Karpas-422 (cell line): ENCODE measurements around the gene C10orf67. TPM values are rescaled to one million over a fixed set of nuclear protein-coding genes. Genes with fewer than 3 reads are reported as not detected.
"Not testable (repeated sequence)": the region's sequence is repeated elsewhere in the genome, so short reads cannot be mapped to it uniquely, and the experiment has no call there.

Experiments
- DNase-seq: peaks from one replicate; pipeline ENCODE4 v3.0.0-alpha.2; 2015
- H2AFZ ChIP-seq: fragments of 200-600 bp; sonication (generic); 2 replicates; pipeline ENCODE4 v1.6.1; 2014; ENCODE audit warnings: antibody characterized with exemption, low read length, mixed read lengths
- H3K27ac ChIP-seq: fragments of 200-600 bp; sonication (generic); 2 replicates; pipeline ENCODE4 v1.5.1; 2014; ENCODE audit warnings: mild to moderate bottlenecking, low read length, moderate library complexity
- H3K27me3 ChIP-seq: fragments of 200-600 bp; sonication (generic); 2 replicates; pipeline ENCODE4 v1.6.1; 2014; ENCODE audit warnings: low read length, mixed read lengths
- H3K36me3 ChIP-seq: fragments of 200-600 bp; sonication (generic); 2 replicates; pipeline ENCODE4 v1.6.1; 2014; ENCODE audit warnings: low read length, mixed read lengths; ENCODE audit not compliant: insufficient read depth
- H3K4me1 ChIP-seq: fragments of 200-600 bp; sonication (generic); 2 replicates; pipeline ENCODE4 v1.6.1; 2014; ENCODE audit warnings: mild to moderate bottlenecking, low read length, mixed read lengths
- H3K4me2 ChIP-seq: fragments of 200-600 bp; sonication (generic); 2 replicates; pipeline ENCODE4 v1.6.1; 2014; ENCODE audit warnings: low read length, low read depth, mild to moderate bottlenecking; ENCODE audit not compliant: poor library complexity, severe bottlenecking
- H3K4me3 ChIP-seq: fragments of 200-600 bp; sonication (generic); 2 replicates; pipeline ENCODE4 v1.5.1; 2014; ENCODE audit warnings: mild to moderate bottlenecking, antibody characterized with exemption, low read length, mixed read lengths
- H3K79me2 ChIP-seq: fragments of 200-600 bp; sonication (generic); 2 replicates; pipeline ENCODE4 v1.6.1; 2014; ENCODE audit warnings: mild to moderate bottlenecking, low read length, mixed read lengths
- H3K9ac ChIP-seq: fragments of 200-600 bp; sonication (generic); 2 replicates; pipeline ENCODE4 v1.6.0; 2014; ENCODE audit warnings: low read length
- H3K9me2 ChIP-seq: fragments of 200-600 bp; sonication (generic), shearing (Covaris generic); replicated peaks from 2 replicates; pipeline ENCODE4 v1.6.0; 2014; ENCODE audit warnings: mild to moderate bottlenecking, low read length, moderate library complexity; ENCODE audit not compliant: insufficient read depth
- H3K9me3 ChIP-seq: fragments of 300-700, 200-600 bp; sonication (generic); 2 replicates; pipeline ENCODE4 v1.6.1; 2014; ENCODE audit warnings: low read length, mixed read lengths
- H4K20me1 ChIP-seq: fragments of 200-600 bp; sonication (generic); 2 replicates; pipeline ENCODE4 v1.6.1; 2014; ENCODE audit warnings: mild to moderate bottlenecking, antibody characterized with exemption, low read length, low read depth; ENCODE audit not compliant: insufficient read depth
- total RNA-seq: library from RNA; depleted of rRNA; stranded (reverse); fragments of >200 nt; shearing (Covaris generic); gene quantifications from 2 replicates; pipeline ENCODE4 v1.2.3, GENCODE V29; 2014; ENCODE audit warnings: low replicate concordance

C10orf67 gene
- total RNA-seq, 1 experiment from 2014 or later, result not detected

GRCh38 chr10:23262928-23263327, 81.7 kb downstream of the C10orf67 start:
- DNase-seq, result no peak
- Histone ChIP-seq H3K79me2 (no peaks in the 10 kb centered on the region), H3K4me1 (no peaks in the 10 kb centered on the region), H3K4me2 (no peak overlapping the region), H3K9me3 (no peaks in the 10 kb centered on the region), H4K20me1 (no peaks in the 10 kb centered on the region), H3K36me3 (no peaks in the 10 kb centered on the region), H3K9me2 (no peaks in the 10 kb centered on the region), H3K4me3 (no peak overlapping the region), H2AFZ (no peak overlapping the region), H3K9ac (no peak overlapping the region), H3K27me3 (no peaks in the 10 kb centered on the region), H3K27ac (no peak overlapping the region)

- H4K20me1 ChIP-seq, result no peaks in the 10 kb centered on the region
- H3K27me3 ChIP-seq, result no peaks in the 10 kb centered on the region
Observed at GRCh38 chr10:23258516-23258915, 86.1 kb downstream of the C10orf67 start.

GRCh38 chr10:23253780-23254179, 90.8 kb downstream of the C10orf67 start:
- H3K9me2 ChIP-seq, result no peaks in the 10 kb centered on the region
- H3K27ac ChIP-seq, result no peak overlapping the region
- H3K4me3 ChIP-seq, result no peak overlapping the region
- no peaks in the 10 kb centered on the region for H3K4me1 ChIP-seq
- H3K36me3 ChIP-seq, result no peaks in the 10 kb centered on the region
- no peaks in the 10 kb centered on the region for H3K27me3 ChIP-seq
- no peaks in the 10 kb centered on the region for H3K79me2 ChIP-seq
- H3K9ac ChIP-seq, result no peak overlapping the region
- H4K20me1 ChIP-seq, result no peaks in the 10 kb centered on the region
- H2AFZ ChIP-seq, result no peak overlapping the region
- H3K9me3 ChIP-seq, result no peaks in the 10 kb centered on the region
- H3K4me2 ChIP-seq, result no peak overlapping the region
- no peak for DNase-seq

More at GRCh38 chr10:23258516-23258915, 86.1 kb downstream of the C10orf67 start:
- Histone ChIP-seq H3K36me3 (no peaks in the 10 kb centered on the region), H2AFZ (no peak overlapping the region), H3K4me3 (no peak overlapping the region), H3K9me2 (no peaks in the 10 kb centered on the region), H3K27ac (no peak overlapping the region), H3K9ac (no peak overlapping the region), H3K9me3 (no peaks in the 10 kb centered on the region), H3K4me2 (no peak overlapping the region), H3K4me1 (no peaks in the 10 kb centered on the region), H3K79me2 (no peaks in the 10 kb centered on the region)
- no peak for DNase-seq

GRCh38 chr10:23252859-23253258, 91.7 kb downstream of the C10orf67 start:
- H3K9ac ChIP-seq, H3K36me3 ChIP-seq, H3K79me2 ChIP-seq, H3K4me1 ChIP-seq, H3K9me3 ChIP-seq, H3K27ac ChIP-seq, H4K20me1 ChIP-seq, H3K4me2 ChIP-seq, H3K9me2 ChIP-seq, DNase-seq, H3K27me3 ChIP-seq, H2AFZ ChIP-seq, H3K4me3 ChIP-seq: not testable (repeated sequence)

GRCh38 chr10:23241779-23242178, 102.8 kb downstream of the C10orf67 start:
- not testable (repeated sequence) for DNase-seq, H3K4me2 ChIP-seq, H3K9ac ChIP-seq, H3K36me3 ChIP-seq, H3K9me3 ChIP-seq, H4K20me1 ChIP-seq, H3K27me3 ChIP-seq, H2AFZ ChIP-seq, H3K9me2 ChIP-seq, H3K4me1 ChIP-seq, H3K79me2 ChIP-seq, H3K4me3 ChIP-seq, H3K27ac ChIP-seq

GRCh38 chr10:23238015-23238414, 106.6 kb downstream of the C10orf67 start:
- no peak for DNase-seq
- H3K4me2 ChIP-seq, result no peak overlapping the region
- H3K9me3 ChIP-seq, result no peaks in the 10 kb centered on the region
- no peaks in the 10 kb centered on the region for H3K4me1 ChIP-seq
- H3K27ac ChIP-seq, result no peak overlapping the region
- H3K9ac ChIP-seq, result no peak overlapping the region
- no peak overlapping the region for H3K4me3 ChIP-seq
- H4K20me1 ChIP-seq, result no peaks in the 10 kb centered on the region
- H3K27me3 ChIP-seq, result no peaks in the 10 kb centered on the region
- no peak overlapping the region for H2AFZ ChIP-seq
- no peaks in the 10 kb centered on the region for H3K36me3 ChIP-seq
- H3K79me2 ChIP-seq, result no peaks in the 10 kb centered on the region
- no peaks in the 10 kb centered on the region for H3K9me2 ChIP-seq

- DNase-seq, result no peak
- no peaks in the 10 kb centered on the region for H3K27me3 ChIP-seq
- no peaks in the 10 kb centered on the region for H3K4me1 ChIP-seq
- no peaks in the 10 kb centered on the region for H3K9me3 ChIP-seq
- no peak overlapping the region for H3K4me3 ChIP-seq
- H3K9ac ChIP-seq, result no peak overlapping the region
- no peak overlapping the region for H2AFZ ChIP-seq
- no peak overlapping the region for H3K4me2 ChIP-seq
- no peaks in the 10 kb centered on the region for H3K36me3 ChIP-seq
- no peaks in the 10 kb centered on the region for H3K9me2 ChIP-seq
- H3K27ac ChIP-seq, result no peak overlapping the region
- H3K79me2 ChIP-seq, result no peaks in the 10 kb centered on the region
- no peaks in the 10 kb centered on the region for H4K20me1 ChIP-seq
Observed at GRCh38 chr10:23230582-23230981, 114.0 kb downstream of the C10orf67 start.

- no peaks in the 10 kb centered on the region for H3K9me2 ChIP-seq
- H3K9ac ChIP-seq, result no peak overlapping the region
Observed at GRCh38 chr10:23217471-23217870, 127.1 kb downstream of the C10orf67 start.

More at GRCh38 chr10:23217471-23217870, 127.1 kb downstream of the C10orf67 start:
- H2AFZ ChIP-seq, result no peak overlapping the region
- H3K4me3 ChIP-seq, result no peak overlapping the region
- no peaks in the 10 kb centered on the region for H4K20me1 ChIP-seq
- H3K4me1 ChIP-seq, result no peaks in the 10 kb centered on the region
- H3K27me3 ChIP-seq, result no peaks in the 10 kb centered on the region
- no peak overlapping the region for H3K4me2 ChIP-seq
- DNase-seq, result no peak
- no peaks in the 10 kb centered on the region for H3K79me2 ChIP-seq
- H3K36me3 ChIP-seq, result no peaks in the 10 kb centered on the region
- H3K9me3 ChIP-seq, result no peaks in the 10 kb centered on the region
- no peak overlapping the region for H3K27ac ChIP-seq
